ENCODE results near the gene C1orf115.
"Not testable (repeated sequence)": the region's sequence is repeated elsewhere in the genome, so short reads cannot be mapped to it uniquely, and the experiment has no call there.

C1orf115 gene

DNA sequence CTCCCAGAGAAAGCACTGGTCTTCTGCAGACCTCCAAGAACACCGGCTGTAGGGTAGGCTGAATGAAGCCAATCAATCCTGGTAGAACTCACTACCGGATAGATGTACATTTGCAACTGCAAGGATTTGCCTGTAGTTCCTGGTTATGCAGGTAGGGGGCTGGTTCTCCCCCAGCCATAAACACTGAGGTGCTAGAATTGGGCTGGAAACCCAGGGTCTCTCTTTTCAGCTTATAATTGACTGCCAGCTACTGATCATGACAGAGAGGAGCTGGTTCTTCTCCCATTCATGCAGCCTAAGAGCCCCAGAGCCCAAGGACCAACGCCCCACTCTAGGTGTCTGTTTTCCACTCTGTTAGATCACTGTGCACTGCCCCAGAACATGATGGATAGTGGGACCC lies 36.5 kb downstream of the C1orf115 start:
- no peak overlapping the region for H3K27ac ChIP-seq
- TF ChIP-seq ZFX (IDR thresholded peaks at IDR 0.05), result no peak
- TF ChIP-seq, protein P1, sequence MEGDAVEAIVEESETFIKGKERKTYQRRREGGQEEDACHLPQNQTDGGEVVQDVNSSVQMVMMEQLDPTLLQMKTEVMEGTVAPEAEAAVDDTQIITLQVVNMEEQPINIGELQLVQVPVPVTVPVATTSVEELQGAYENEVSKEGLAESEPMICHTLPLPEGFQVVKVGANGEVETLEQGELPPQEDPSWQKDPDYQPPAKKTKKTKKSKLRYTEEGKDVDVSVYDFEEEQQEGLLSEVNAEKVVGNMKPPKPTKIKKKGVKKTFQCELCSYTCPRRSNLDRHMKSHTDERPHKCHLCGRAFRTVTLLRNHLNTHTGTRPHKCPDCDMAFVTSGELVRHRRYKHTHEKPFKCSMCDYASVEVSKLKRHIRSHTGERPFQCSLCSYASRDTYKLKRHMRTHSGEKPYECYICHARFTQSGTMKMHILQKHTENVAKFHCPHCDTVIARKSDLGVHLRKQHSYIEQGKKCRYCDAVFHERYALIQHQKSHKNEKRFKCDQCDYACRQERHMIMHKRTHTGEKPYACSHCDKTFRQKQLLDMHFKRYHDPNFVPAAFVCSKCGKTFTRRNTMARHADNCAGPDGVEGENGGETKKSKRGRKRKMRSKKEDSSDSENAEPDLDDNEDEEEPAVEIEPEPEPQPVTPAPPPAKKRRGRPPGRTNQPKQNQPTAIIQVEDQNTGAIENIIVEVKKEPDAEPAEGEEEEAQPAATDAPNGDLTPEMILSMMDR (conservative IDR thresholded peaks at IDR 0.05), result peak; percentile 33

DNA sequence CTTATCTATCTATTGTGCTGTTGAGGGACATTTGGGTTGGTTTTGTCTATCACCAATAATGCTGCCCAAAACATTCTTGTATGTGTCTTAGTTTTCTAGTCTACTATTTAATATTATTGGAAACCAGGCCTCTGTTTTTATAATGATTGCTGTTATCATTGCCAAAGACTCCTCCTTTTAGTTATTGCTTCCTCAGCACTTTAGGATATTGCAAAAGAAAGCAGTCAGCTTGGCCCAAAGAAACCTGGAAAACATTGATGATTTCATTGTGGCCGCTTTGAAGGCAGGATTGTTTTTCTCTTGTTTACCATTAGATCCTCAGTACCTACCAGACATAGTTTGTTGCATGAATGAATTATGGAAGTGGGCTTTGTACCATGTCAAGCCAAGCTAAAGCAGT lies 37.4 kb downstream of the C1orf115 start:
- H3K27ac ChIP-seq, result no peak overlapping the region
- no peak for TF ChIP-seq ZFX (IDR thresholded peaks at IDR 0.05)
- TF ChIP-seq, protein P1 (conservative IDR thresholded peaks at IDR 0.05), result no peak

DNA sequence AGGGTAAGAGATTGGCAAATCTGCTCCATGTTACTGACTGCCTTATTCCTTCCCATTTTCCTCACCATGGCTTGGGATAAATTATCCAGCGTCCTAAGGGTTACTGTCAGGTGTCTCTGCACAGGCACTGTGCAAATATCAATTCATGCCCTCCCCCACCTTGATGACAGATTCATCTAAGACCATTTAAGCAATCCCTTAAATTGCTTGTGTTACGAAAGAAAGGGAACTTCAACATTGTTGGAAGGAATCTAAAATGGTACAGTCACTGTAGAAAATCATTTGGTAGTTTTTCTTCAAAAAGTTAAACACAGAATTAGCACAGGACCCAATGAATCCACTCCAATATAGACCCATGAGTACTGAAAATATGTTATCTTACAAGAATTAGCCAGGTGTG lies 40.3 kb downstream of the C1orf115 start:
- H3K27ac ChIP-seq, result peak overlapping the region; percentile 19
- no peak for TF ChIP-seq ZFX (IDR thresholded peaks at IDR 0.05)
- TF ChIP-seq, protein P1 (conservative IDR thresholded peaks at IDR 0.05), result no peak

DNA sequence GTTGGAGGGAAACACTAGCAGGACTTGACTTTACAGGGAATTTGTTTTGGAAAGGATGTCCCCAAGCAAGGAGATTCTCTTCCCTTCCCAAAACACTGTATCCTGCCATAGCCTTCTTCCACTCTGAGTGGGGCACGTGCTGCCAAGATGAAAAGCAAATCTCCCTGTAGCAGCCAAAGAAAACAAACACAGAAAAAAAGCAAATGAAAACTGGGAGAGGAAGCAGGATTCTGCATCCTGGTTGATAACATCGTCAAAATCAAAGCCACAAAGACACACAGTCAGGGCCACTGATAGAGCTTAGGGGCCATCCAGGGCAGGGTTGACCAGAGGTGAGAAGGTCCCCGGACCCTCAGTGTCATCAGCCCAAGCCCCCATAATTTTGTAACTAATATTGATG lies 42.0 kb downstream of the C1orf115 start:
- TF ChIP-seq, protein P1 (conservative IDR thresholded peaks at IDR 0.05), result no peak
- H3K27ac ChIP-seq, result peak overlapping the region; percentile 90

DNA sequence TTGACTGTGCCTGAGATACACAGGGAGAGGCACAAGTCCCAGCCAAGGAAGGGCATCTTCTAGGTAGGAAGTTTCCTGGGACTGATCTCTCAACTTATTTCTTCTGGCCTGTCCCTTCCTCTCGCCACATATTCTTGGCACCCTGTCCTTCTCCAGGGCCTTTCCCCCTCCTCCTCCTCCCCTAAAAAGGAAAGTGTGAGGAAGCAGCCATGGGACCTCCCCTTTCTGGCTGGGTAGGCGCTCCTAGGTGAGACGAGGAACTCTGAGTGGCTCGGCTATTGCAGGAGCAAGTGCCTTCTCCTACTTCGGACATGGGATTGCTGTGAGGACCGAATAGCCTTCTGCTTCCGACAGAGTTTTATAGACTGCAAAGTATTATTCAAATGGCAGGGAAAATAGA lies 42.5 kb downstream of the C1orf115 start:
- peak overlapping the region; percentile 90 for H3K27ac ChIP-seq
- TF ChIP-seq ZFX (IDR thresholded peaks at IDR 0.05), result no peak
- TF ChIP-seq, protein P1 (conservative IDR thresholded peaks at IDR 0.05), result no peak

DNA sequence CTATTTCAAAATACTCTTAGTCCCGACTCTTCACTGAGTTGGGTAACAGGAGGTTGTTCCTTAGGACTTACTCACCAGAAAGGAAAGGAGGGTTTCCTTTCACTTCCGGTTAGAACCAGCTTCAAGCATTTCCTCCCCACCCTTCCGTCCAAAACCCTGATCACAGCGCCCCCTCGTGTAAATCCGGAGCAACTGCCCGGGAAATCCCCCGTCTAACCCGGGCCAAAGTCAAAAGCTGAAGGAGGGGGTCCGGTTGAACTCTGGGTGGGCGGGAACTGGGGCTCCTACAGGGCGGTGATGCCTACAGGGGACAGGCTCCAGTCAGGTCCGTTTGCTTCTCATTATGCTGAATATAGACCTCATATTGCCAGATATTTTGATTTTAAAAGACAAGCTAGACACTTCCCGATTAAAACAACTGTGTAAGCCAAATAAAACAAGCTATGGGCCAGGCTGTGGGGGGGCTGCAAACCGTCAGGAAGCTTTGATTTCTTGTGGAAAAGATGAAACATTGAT lies 43.0 kb downstream of the C1orf115 start:
- peak overlapping the region; percentile 90 for H3K27ac ChIP-seq
- TF ChIP-seq, protein P1 (conservative IDR thresholded peaks at IDR 0.05), result peak; percentile 94
- no peak for TF ChIP-seq ZFX (IDR thresholded peaks at IDR 0.05)

DNA sequence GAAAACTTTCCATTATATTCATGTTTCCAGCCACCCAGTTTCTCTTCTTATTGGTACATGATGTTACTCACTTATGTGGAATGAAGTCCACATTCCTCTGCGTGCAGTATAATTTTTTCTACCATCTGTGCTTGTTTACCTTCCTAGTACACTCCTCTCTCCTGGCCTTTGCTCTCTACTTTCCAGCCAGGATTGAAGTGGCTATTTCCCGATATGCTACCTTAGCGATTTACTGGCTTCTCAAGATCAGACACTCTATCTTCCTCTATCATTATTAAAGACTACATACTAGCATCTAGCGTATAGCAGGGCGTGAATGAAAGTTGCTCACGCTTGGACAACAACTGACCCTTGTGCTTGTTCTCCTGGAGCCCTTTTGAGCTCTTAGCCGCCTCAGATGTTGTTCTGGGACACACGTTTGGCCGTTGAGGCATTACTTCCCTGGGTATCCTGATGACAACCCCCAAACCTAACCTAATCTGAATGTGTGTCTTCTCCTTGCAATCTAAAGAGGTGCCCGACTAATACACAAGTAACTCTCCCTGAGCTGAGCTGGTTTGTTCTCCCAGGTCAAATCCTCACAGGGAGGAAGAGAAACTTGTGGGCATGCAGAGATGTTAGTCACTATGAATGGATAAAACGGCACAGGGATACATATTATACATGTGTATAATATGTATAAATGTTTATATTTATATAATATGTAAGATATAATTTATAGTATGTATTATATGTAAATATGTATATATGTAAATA lies 44.6 kb downstream of the C1orf115 start:
- H3K27ac ChIP-seq, result no peak overlapping the region; the same call in 1 of the 2 replicates
- no peak for TF ChIP-seq ZFX (IDR thresholded peaks at IDR 0.05)
- TF ChIP-seq, protein P1 (conservative IDR thresholded peaks at IDR 0.05), result no peak

DNA sequence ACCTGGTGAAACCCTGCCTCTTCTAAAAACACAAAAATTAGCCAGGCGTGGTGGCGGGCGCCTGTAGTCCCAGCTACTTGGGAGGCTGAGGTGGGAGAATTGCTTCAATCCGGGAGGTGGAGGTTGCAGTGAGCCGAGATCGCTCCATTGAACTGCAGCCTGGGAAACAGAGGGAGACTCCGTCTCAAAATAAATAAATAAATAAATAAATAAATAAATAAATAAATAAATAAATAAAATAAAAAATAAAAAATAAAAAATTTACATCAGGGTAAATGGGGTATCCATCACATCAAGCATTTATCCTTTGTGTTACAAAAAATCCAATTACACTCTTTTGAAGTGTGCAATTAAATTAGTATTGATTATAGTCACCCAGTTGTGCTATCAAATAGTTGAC lies 46.1 kb downstream of the C1orf115 start:
- not testable (repeated sequence) for H3K27ac ChIP-seq

All from C4-2B (cell line).